Endometrium (tissue), 2 donors: ENCODE data around the gene RABGAP1L.
"Not testable (repeated sequence)": the region's sequence is repeated elsewhere in the genome, so short reads cannot be mapped to it uniquely, and the experiment has no call there.

ENCODE experiments used
- FAIRE-seq: peaks from 2 replicates; lab custom pipeline; 2012; peaks lifted over from hg19 to GRCh38; lab: Jason Lieb, UNC
- donor health status: control.
- donor health status: control.

Gene RABGAP1L

GRCh38 chr1:174366946-174367345 is 207.6 kb downstream of the RABGAP1L start:
- FAIRE-seq: no peak

DNA sequence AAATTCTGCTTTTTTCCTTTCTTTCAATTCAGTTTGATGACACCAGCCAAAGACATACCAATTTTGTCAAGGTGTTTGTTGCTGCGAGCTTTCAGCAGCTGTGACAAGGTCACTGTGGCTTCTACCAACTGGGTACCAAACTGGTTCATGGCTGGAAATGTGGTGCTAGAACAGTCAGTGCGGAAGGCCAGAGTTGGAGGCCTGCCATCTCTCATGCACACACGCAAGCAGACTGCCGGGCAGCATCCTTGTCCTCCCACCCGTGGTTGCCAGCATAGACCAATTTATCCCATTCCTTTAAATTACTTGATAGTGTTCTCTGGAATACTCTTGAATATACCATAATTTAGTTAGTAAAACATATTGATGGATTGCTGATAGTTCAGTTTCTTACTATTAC is 208.6 kb downstream of the RABGAP1L start:
- FAIRE-seq: no peak

DNA sequence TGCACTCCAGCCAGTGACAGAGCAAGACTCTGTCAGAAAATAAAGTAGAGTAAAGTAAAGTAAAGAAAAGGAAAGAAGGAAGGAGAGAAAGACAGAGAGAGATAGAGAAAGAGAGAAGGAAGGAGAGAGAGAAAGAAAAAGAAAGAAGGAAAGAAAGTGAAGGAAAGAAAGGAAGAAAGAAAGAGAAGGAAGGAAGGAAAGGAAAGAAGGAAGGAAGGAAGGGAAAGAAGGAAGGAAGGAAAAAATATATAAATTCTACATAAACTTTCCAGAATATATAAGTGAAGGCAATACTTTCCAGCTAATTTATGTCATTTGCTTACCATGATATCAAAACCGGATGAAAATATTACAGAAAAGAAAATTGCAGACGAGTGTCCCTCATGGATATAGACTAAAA is 216.7 kb downstream of the RABGAP1L start:
- FAIRE-seq: no peak

- FAIRE-seq: no peak
These were observed 232.4 kb downstream of the RABGAP1L start for GRCh38 chr1:174391716-174392115.

DNA sequence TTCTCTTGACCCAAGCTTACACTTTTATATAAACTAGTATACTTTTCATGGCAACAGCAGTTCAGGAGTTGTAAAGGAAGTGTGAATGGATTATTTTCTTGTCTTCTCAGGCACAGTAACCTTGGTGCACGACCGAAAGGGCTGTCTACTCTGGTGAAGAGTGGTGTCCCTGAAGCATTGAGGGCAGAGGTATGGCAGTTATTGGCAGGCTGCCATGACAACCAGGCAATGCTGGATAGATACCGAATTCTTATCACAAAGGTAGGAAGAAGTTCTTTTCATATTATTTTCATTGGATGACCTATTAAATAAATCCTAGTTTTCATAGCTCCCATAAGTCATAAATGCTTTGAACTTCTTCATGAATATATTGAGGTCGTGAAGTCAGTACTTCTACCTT is 234.6 kb downstream of the RABGAP1L start:
- FAIRE-seq: no peak

GRCh38 chr1:174397261-174397660 is 237.9 kb downstream of the RABGAP1L start:
- FAIRE-seq: no peak

GRCh38 chr1:174398246-174398645 is 238.9 kb downstream of the RABGAP1L start:
- no peak for FAIRE-seq

GRCh38 chr1:174399211-174399610 is 239.9 kb downstream of the RABGAP1L start:
- no peak for FAIRE-seq

GRCh38 chr1:174401075-174401474 is 241.8 kb downstream of the RABGAP1L start:
- no peak for FAIRE-seq

- no peak for FAIRE-seq
These were observed 245.9 kb downstream of the RABGAP1L start for GRCh38 chr1:174405219-174405618.

DNA sequence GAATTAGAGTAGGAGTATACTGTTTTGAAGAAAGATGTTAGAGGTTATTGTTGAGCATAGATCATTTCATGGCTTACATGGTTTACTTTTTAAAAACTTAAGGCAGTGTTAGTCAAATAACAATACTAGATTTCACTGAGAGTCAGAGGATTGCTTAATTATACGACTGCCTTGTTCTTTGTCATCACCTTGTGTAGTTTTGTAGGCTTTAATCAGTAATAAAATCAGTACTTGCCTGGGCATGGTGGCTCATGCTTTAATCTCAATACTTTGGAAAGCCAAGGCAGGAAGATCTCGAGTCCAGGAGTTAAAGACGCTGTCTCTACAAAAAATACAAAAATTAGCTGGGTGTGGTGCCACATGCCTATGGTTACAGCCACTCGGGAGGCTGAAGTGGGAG is 247.1 kb downstream of the RABGAP1L start:
- no peak for FAIRE-seq

GRCh38 chr1:174407665-174408064 is 248.3 kb downstream of the RABGAP1L start:
- FAIRE-seq: no peak

GRCh38 chr1:174408146-174408545 is 248.8 kb downstream of the RABGAP1L start:
- FAIRE-seq: no peak

DNA sequence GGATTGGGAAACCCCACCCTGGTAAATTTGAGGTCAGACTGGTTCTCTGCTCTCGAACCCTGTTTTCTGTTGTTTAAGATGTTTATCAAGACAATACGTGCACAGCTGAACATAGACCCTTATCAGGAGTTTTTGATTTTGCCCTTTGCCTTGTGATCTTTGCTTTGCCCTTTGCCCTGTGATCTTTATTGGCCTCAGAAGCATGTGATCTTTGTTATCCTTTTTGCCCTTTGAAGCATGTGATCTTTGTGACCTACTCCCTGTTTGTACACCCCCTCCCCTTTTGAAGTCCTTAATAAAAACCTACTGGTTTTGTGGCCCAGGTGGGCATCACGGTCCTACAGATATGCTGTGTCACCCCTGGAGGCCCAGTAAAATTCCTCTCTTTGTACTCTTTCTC is 250.5 kb downstream of the RABGAP1L start:
- FAIRE-seq: not testable (repeated sequence)

DNA sequence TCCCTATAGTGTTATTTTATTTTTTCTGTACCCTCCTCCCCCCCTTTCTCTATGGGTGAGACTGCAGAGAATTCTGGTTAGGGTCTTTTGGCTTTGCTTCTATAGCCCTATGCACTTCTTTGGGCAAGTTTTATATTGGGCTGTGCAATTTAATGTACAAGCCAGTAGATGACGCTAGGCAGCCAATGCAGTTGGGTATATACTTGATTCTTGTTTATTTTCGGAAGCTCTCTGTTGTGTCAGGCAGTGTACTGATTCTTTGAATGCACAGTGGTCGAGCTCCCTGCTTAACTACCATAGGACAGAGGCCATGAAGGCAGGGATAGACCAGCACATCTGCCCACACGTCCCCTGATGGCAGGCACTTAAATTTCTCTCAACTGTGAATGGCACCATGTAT is 254.3 kb downstream of the RABGAP1L start:
- FAIRE-seq: no peak

GRCh38 chr1:174414203-174414602 is 254.9 kb downstream of the RABGAP1L start:
- FAIRE-seq: no peak

DNA sequence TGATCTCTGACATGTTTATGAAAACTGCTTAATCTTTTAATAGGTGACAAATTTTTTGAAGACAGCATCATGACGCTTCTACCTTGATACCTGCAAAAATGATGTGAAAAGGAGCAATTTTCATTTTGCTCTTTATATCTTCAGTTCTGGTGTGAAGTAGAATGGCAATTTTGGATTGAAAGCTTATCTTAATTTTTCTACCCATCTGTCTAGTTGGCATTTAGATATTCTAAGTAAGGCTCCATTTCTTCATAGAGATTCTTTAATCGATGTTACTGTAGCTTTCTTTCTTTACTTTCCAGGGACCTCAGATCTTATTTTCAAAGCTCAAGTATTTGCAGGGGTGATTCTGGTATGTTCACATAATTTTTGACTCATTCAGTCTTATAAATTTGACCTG is 256.2 kb downstream of the RABGAP1L start:
- FAIRE-seq: no peak

DNA sequence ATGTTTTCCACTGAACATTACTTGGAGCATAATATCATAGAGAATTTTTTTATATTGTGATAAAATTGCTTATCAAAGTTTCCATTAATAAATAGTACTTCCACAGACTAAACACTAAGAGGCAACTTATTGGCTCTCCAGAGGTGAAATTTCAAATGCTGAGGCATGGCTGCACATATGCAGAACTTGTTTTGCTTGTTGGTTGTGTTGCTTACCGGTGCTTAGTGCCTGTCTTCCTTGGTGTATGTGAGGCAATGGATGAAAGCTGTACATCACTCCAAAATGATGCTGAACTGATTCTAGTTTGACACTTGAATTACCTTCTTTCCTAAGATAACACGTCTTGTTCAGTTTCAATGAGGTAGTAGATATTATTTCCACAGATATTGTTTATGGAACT is 258.6 kb downstream of the RABGAP1L start:
- FAIRE-seq: no peak

DNA sequence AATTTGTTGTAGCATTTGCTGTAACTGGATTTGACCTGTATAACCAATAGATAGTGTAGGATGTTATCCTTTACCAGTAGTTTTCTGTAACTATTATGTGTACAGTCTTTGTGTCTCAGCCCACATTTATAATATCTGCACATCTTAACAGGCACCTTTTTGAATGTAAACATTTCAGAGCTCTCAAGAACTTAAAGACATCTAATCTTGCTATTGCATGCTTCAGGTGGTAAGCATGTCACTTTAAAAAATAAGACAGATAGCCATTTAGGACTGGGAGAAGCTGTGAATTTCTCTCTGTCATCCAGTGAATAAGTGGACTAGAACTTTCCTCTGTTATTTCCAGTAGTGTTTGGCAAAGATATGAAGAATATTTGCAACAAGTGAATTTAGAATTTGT is 265.8 kb downstream of the RABGAP1L start:
- FAIRE-seq: no peak

DNA sequence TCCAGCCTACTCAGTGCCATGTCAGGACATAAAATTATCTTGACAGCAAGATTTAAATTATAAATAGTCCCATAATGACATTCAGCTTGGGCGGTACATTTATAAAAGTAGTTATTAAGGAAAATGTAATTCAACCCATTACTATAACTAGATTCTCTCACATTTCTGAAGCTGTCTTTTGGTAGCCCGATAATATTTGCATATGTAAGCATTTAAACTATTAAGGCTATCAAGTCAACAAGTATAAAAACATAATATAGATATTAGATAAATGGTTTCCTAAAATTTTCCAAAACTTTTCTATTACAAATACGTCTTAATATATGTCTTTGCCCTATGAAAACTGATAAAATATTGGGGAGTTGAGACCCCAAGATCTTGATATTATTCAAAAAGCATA is 266.8 kb downstream of the RABGAP1L start:
- no peak for FAIRE-seq

DNA sequence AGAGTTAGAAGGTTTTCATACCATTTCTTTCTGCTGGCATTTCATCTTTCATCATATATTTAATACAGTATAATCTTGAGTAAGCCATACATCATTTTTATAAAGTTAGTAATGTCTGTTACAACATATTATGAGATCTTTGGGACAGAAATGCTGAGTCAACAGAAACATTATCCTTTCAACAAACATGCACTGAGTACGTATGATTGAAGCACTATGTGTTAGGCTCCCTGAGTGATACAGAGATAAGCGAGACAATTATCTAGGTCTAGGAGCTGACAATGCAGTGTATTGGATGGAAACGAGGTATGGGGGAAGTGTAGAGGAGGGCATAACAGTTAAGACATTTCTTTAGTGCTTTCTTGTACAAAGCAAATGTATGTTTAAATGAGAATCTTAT is 268.7 kb downstream of the RABGAP1L start:
- FAIRE-seq: no peak

DNA sequence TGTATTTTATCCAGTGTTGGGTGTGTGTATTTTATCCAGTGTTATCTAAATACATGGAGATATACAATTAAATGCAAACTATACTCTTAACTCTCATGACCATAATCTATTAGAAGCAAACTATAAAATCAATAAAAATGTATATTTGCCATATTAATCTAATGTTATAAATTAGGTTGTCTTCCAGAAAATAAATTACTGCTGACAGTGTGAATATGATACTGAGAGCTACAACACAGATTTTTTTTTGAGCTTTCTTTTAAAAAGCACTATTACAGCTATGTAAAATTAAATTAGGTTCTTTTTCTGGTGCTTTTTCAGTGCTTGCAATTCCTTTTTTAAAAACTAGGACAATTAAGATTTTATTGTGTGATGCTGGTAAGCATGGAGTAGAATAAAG is 269.4 kb downstream of the RABGAP1L start:
- FAIRE-seq: no peak

DNA sequence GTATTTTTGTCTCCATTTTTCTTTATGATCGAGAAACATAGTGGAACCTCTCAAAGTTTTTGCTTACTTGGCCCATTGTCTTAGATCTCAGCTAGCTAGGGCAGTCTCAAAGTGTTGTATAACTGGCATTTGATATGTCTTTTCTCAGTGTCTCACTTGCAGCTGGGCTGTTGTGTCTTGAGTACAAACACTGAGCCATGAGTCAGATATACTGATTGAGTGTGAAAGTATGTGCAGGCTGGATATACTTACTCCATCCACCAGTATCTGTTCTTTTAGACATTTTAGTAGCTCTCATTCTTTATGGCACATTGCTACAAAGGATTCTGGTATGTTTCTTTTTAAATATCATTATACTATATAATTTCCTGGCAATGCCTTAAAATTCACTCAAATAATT is 274.1 kb downstream of the RABGAP1L start:
- FAIRE-seq: no peak

GRCh38 chr1:174445351-174445750 is 286.0 kb downstream of the RABGAP1L start:
- FAIRE-seq: no peak

- no peak for FAIRE-seq
These were observed 286.5 kb downstream of the RABGAP1L start for GRCh38 chr1:174445817-174446216.
